HepG2 (cell line): ENCODE results near the gene WEE1. TPM values are rescaled to one million over a fixed set of nuclear protein-coding genes. Genes with fewer than 3 reads are reported as not detected.

Experiments used
- AHR ChIP-seq: IDR thresholded peaks from 2 replicates; pipeline ENCODE4 v1.6.1; 2018; ENCODE audit warnings: missing genetic modification reagents, missing compliant biosample characterization
- ARNT ChIP-seq: fragments of 450-650 bp; IDR thresholded peaks from 2 replicates; pipeline ENCODE4 v1.6.1; 2017
- ATF3 ChIP-seq: sonication (generic); formaldehyde crosslinking; IDR thresholded peaks from 2 replicates; pipeline ENCODE4 v1.4.0; 2020; ENCODE audit warnings: missing genetic modification reagents
- BORCS8-MEF2B ChIP-seq: sonication (generic); formaldehyde crosslinking; IDR thresholded peaks from 2 replicates; pipeline ENCODE4 v1.8.0; 2022; ENCODE audit warnings: mild to moderate bottlenecking, missing genetic modification reagents
- FOXP4 ChIP-seq: sonication (generic); formaldehyde crosslinking; IDR thresholded peaks from 2 replicates; pipeline ENCODE4 v1.4.0; 2020; ENCODE audit warnings: missing genetic modification reagents
- IRF2 ChIP-seq: IDR thresholded peaks from 2 replicates; pipeline ENCODE4 v1.6.1; 2018; ENCODE audit warnings: missing genetic modification reagents, missing compliant biosample characterization
- NR2F1 ChIP-seq, 2 experiments: fragments of 450-650 bp in 1 of 2; formaldehyde crosslinking in 1 of 2; IDR thresholded peaks; 2 replicates each; pipeline versions ENCODE4 v1.5.0 to v1.6.1; 2016 to 2020; ENCODE audit warnings: mild to moderate bottlenecking in 1 of 2, missing compliant biosample characterization in 1 of 2, missing genetic modification reagents in 1 of 2, moderate library complexity in 1 of 2
- REXO4 ChIP-seq: sonication (generic); formaldehyde crosslinking; IDR thresholded peaks from 2 replicates; pipeline ENCODE4 v1.8.0; 2022; ENCODE audit warnings: missing genetic modification reagents, mild to moderate bottlenecking, borderline replicate concordance
- SP4 ChIP-seq: sonication (generic); formaldehyde crosslinking; IDR thresholded peaks from 2 replicates; pipeline ENCODE4 v1.8.1; 2023; ENCODE audit warnings: mild to moderate bottlenecking, missing genetic modification reagents
- TBX2 ChIP-seq: sonication (generic); formaldehyde crosslinking; IDR thresholded peaks from 2 replicates; pipeline ENCODE4 v1.5.0; 2020; ENCODE audit warnings: missing genetic modification reagents, mild to moderate bottlenecking, borderline replicate concordance
- TEAD2 ChIP-seq: sonication (generic); formaldehyde crosslinking; IDR thresholded peaks from 2 replicates; pipeline ENCODE4 v1.9.0; 2021; ENCODE audit warnings: missing genetic modification reagents
- USF2 ChIP-seq, 2 experiments: sonication (generic) in 1 of 2; formaldehyde crosslinking in 1 of 2; IDR thresholded peaks; 2 replicates each; pipeline versions ENCODE4 v1.5.1 to v1.6.1; 2011 to 2020; ENCODE audit warnings: borderline replicate concordance in 1 of 2, low read depth in 1 of 2, low read length in 1 of 2, mild to moderate bottlenecking in 1 of 2, missing genetic modification reagents in 1 of 2, moderate library complexity in 1 of 2
- ZBTB34 ChIP-seq: sonication (generic); formaldehyde crosslinking; IDR thresholded peaks from 2 replicates; pipeline ENCODE4 v1.8.0; 2022; ENCODE audit warnings: mild to moderate bottlenecking, missing genetic modification reagents
- ZFP91 ChIP-seq: sonication (generic); formaldehyde crosslinking; IDR thresholded peaks from 2 replicates; pipeline ENCODE4 v1.9.0; 2022; ENCODE audit warnings: missing genetic modification reagents, mild to moderate bottlenecking, borderline replicate concordance
- ZFY ChIP-seq: sonication (generic); formaldehyde crosslinking; IDR thresholded peaks from 2 replicates; pipeline ENCODE4 v1.4.0; 2020; ENCODE audit warnings: missing genetic modification reagents
- ZNF563 ChIP-seq: sonication (generic); formaldehyde crosslinking; IDR thresholded peaks from 2 replicates; pipeline ENCODE4 v1.8.0; 2022; ENCODE audit warnings: mild to moderate bottlenecking, moderate library complexity, missing genetic modification reagents
- ZSCAN22 ChIP-seq: sonication (generic); formaldehyde crosslinking; IDR thresholded peaks from 2 replicates; pipeline ENCODE4 v1.4.0; 2020; ENCODE audit warnings: mild to moderate bottlenecking, missing genetic modification reagents
- ZXDC ChIP-seq: sonication (generic); formaldehyde crosslinking; IDR thresholded peaks from 2 replicates; pipeline ENCODE4 v1.5.0; 2020; ENCODE audit warnings: mild to moderate bottlenecking, missing genetic modification reagents
- polyA plus RNA-seq, 8 experiments: library from polyadenylated mRNA; depleted of rRNA in 3 of 8; stranded (reverse) in 7 of 8; unstranded in 1 of 8; fragments of >200 nt; fragmentation: Illumina TruSeq in 4 of 8; extraction: Trizol in 4 of 8; gene quantifications; 2 replicates each; pipeline versions ENCODE4 v1.2.1 to v1.2.3, GENCODE V29; 2011 to 2016; ENCODE audit warnings: low read depth in 4 of 8, missing spikeins in 1 of 8, mixed read lengths in 1 of 8; ENCODE audit not compliant: insufficient read depth in 1 of 8
- total RNA-seq, 5 experiments: library from RNA; depleted of rRNA; stranded (reverse); fragments of >200 nt; fragmentation: Illumina TruSeq; extraction: Trizol; gene quantifications; 2 replicates each; pipeline ENCODE4 v1.2.3, GENCODE V29; 2016; ENCODE audit warnings: low read depth in 1 of 5

Gene WEE1
- total and polyA plus RNA-seq, 2 of the 13 experiments (the other 11 are each of a cell fraction or from before 2014, with no cell fraction given), result 31.4 to 63.7 TPM

- no peak for TF ChIP-seq TEAD2
- peak; percentile 33 for TF ChIP-seq TBX2 (CRISPR knock-in tag)
- no peak for TF ChIP-seq FOXP4
- TF ChIP-seq NR2F1 (CRISPR knock-in tag; IDR thresholded peaks at IDR 0.05), result 0 out of 4 replicates have a peak, but pooled peaks of 1 of the 2 experiments have one; percentile 9
- peak; percentile 39; the same call in 1 of the 2 replicates for TF ChIP-seq ZFY
- no peak for TF ChIP-seq IRF2 (CRISPR knock-in tag)
- no peak for TF ChIP-seq USF2 (IDR thresholded peaks at IDR 0.05; ENCODE audit: low read depth, low read length)
- TF ChIP-seq USF2 (CRISPR knock-in tag; IDR thresholded peaks at IDR 0.05; ENCODE audit: borderline replicate concordance), result 0 out of 2 replicates have a peak, but pooled peaks have one; percentile 35
- peak; percentile 33; the same call in 1 of the 2 replicates for TF ChIP-seq ZXDC
- TF ChIP-seq ARNT, result no peak
- TF ChIP-seq ZBTB34 (CRISPR knock-in tag), result no peak
- no peak for TF ChIP-seq SP4
- no peak for TF ChIP-seq REXO4 (CRISPR knock-in tag)
- no peak for TF ChIP-seq ATF3 (CRISPR knock-in tag)
- peak; percentile 48; the same call in 1 of the 2 replicates for TF ChIP-seq ZFP91 (CRISPR knock-in tag)
- peak; percentile 34; the same call in 1 of the 2 replicates for TF ChIP-seq BORCS8-MEF2B (CRISPR knock-in tag)
- no peak for TF ChIP-seq ZSCAN22 (CRISPR knock-in tag)
- no peak for TF ChIP-seq ZNF563 (CRISPR knock-in tag)
- TF ChIP-seq AHR (CRISPR knock-in tag), result no peak
Observed at GRCh38 chr11:9574622-9575259, 1.3 kb downstream of the WEE1 start (continued).
